KG1 (cell line): ENCODE data around the gene HBEGF.
A peak's percentile ranks its signal among the peaks of the same experiment; 100 is the strongest.

ENCODE experiments used
- DNase-seq: peaks from one replicate; lab custom pipeline; 2025; lab: John Stamatoyannopoulos, UW

Gene HBEGF, protein sequence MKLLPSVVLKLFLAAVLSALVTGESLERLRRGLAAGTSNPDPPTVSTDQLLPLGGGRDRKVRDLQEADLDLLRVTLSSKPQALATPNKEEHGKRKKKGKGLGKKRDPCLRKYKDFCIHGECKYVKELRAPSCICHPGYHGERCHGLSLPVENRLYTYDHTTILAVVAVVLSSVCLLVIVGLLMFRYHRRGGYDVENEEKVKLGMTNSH

DNA sequence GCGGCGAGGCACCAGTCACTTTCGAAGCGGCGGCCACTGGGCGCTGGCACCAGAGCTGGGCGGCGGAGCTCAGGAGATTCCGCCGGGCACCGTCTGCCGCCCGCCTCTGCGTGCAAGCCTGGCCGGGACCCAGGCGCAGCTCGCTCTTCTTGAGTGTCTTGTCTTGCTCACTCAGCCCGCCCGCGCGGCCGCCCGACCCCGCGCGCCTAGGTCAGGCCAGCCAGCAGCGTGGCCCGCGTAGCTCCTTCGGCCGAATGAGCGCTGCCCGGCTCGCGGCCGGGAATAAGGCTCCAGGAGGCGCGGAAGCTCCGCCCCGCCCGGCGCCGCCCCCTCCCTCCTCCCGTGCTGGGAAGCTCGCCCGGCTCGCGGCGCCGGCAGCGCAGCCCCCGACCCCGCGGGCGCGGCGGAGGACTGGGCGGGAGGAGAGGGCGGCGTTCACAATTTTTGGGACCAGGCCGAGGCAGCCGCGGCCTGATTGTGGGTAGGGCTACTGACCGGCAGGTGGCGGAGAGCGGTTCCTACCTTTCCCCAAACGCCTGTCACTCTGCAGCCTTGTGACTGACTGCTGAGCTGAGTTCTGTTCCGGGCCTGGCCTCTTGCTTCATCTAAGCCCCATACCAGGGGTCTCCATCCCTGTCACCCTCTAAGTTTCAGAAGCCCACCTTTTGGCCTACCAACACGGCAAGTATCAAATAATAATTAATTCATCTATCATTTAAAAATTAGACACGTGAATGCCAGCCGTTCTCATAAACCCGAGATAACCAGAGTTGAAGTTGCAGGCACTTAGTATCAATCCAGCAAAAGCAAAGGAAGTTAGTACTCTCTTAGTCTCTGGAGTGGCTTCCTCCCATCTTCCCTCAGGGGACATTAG, at the start of gene HBEGF:
Gene HBEGF (minus strand): TSS at position 256 of the 874 bp plus-strand sequence. CDS start 275 bp downstream, outside the sequence.
- no peak for DNase-seq

DNA sequence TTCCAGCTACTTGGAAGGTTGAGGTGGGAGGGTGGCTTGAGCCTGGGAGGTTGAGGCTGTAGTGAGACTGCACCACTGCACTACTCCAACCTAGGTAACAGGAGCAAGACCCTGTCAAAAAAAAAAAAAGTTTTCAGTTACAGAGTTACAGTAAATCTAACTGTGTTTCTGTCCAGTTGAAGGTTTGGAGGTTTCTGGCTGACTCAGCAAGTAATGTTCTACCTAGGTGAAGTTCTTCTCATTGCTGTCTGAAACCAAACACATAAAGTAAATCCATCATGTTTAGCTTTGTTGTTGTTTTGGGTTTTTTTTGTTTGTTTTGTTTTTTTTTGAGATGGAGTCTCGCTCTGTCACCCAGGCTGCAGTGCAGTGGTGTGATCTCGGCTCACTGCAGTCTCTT, 47.3 kb upstream of the HBEGF start:
- no peak for DNase-seq

DNA sequence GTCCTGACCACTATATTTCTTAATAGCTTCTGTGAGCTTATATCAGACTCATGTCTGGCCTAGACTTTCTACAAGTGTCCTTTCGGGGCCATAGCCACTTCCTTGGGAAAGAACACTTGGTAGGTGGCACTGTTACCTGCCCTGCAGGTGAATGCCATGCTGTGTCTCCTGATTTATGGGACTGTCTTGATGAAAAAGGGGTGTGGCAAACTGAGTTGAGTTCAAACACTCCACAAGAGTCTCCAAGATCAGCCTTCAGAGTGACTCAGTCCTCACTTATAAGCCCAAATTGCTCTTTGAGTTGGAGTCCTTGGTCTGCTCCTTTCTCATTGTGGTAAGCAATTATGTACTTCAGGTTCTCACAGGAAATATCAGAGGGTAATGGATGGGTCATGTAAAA, 45.3 kb upstream of the HBEGF start:
- no peak for DNase-seq

DNA sequence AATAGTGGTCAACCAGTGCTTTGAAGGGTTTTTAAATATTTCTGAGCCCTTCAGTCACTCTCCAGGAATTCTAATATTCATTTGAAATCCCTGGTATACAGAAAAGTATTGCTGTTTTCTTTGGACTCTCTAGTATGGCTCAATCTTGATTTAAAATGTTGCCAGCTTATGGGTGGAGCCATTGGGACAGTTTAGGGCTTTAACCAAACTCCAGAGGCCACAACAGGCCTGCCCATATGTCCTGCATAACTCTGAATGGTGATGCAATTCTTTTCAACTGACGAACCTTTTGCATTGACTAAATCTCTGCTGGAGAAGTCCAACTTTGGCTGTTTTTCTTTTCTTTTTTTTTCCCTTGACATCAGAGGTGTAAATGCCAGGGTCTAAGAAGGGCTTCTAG, 44.9 kb upstream of the HBEGF start:
- DNase-seq = no peak

DNA sequence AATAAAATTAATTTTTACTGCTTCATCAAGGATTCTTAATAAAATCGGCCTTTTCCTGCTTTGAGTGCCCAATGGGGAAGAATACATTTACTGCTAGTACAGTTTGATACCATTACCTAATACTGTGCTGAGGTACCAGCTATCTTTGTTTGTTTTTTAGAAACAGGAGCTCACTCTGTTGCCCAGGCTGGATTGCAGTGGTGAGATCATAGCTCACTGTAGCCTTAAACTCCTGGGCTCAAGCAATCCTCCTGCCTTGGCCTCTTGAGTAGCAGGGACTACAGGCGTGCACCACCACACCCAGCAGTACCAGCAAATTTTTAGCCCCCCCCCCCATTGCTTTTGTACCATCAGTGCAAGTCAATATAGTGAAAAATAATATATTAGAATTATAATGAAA, 41.6 kb upstream of the HBEGF start:
- no peak for DNase-seq

DNA sequence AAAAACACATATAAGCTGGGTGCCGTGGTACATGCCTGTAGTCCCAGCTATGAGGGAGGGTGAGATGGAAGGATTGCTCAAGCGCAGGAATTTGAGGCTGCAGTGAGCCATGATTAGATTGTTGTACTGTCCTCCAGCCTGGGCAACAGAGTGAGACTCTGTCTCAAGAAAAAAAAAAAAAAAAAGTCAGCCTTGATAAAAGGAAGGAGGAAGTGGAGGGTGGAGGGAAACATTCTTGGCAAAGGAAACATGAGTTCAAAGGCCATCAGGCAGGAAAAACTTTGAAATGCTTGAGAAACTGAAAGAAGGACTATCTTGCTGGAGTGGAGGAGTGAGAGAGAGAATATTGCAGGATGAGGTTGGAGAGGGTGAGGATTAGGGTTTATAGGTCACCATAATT, 36.9 kb upstream of the HBEGF start:
- DNase-seq = no peak

DNA sequence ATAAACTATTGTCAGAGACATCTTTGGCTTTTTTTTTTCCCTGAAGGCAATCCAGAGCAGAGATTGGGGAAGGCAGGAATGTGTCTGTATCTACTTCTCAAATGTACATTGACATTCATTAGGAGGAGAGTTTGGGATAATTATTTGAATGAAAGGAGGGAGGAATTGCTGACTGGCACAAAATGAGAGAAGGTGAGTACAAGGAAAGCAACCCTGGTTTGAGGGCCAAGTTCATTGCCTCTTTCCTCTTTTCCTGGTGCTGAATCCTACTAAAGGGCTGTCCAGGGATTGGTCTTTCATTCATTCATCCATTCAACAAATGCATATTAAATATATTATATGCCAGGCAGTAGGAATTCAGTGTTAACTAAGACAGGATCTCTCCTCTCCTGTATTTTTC, 36.5 kb upstream of the HBEGF start:
- DNase-seq = no peak

DNA sequence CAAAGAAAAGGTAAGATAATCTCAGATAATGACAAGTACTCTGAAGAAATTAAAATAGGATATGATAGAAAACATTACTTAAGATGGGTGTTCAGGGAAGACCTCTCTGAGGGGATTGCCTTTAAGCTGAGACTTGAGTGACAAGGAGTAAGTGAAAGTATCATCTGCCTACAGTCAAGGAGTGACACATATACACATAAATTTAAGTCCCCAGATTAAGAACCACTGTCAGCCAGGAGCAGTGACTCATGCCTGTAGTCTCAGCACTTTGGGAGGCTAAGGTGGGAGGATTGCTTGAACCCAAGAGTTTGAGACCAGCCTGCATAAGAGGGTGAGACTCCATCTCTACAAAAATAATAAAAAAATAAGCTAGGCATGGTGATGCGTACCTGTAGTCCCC, 35.6 kb upstream of the HBEGF start:
- DNase-seq = no peak

DNA sequence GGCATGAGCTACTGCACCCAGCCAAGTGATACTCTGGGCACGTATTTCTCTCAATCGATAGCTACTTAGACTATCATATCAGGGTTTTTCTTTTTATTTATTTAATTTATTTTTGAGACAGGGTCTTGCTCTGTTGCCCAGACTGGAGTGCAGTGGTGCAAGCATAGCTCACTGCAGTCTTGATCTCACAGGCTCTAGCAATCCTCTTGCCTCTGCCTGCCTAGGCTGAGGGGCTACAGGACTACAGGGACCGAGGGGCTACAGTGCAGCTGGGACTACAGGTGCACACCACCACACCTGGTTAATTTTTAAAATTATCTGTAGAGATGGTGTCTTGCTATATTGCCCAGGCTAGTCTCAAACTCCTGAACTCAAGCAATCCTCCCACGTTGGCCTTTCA, 34.9 kb upstream of the HBEGF start:
- no peak for DNase-seq

DNA sequence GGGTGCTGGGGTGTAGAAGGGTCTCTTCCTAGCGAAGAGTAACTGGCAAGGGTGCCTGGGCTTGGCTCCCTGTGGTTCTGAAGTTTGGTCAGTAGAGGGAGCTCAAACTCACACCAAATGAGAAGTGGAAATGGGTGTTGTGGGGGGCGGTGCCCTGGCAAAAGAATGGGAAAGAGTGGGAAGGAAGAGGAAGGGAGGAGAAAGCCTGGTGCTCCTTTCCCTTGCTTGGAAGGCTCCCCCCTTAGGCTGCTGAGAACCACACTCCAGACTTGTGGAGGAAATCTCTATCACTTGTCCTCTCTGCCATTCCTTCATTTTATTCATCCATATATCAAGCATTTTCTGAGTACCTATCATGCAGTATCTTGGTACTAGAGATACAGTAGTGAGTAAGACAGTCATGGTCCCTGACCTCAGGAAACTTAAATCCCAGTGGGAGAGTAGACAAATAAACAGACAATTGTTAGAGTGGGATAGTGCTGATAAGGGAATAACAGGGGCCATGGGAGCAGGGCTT, 26.6 kb upstream of the HBEGF start:
- DNase-seq = peak; percentile 1

DNA sequence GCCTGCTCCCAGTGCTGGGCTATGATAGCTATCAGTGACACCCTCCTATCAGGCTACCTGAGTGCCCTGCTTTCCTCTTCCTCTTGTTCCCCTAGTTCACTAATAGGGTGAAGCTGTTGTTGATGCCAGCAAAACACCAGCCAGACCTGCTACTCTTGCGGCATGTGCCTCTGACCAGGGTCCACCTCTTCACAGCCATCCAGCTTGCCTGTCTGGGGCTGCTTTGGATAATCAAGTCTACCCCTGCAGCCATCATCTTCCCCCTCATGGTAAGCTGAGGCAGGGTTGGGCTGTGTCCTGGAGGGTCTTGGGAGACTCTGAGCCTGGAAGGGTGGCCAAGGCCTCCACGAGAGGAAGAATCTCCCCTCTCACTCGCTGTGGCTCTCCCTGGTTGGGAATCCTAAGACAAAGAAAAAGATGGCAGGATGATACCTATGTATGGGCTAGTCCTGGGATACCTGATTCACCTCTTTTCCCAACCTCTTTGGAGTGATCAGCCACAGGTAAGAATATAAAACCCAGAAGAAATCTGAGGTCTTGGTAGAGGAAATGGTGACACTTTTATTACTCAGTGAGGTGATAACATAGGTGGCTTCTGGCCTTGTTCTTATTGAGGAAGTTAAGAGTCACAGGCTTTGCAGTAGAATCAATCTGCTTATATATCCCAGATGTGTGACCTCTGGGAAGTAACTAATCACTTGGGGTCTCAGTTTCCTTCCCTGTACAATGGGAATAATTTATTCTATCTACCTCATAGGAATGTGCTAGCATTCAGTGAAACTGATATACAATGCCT, 25.2 kb upstream of the HBEGF start:
- no peak for DNase-seq

DNA sequence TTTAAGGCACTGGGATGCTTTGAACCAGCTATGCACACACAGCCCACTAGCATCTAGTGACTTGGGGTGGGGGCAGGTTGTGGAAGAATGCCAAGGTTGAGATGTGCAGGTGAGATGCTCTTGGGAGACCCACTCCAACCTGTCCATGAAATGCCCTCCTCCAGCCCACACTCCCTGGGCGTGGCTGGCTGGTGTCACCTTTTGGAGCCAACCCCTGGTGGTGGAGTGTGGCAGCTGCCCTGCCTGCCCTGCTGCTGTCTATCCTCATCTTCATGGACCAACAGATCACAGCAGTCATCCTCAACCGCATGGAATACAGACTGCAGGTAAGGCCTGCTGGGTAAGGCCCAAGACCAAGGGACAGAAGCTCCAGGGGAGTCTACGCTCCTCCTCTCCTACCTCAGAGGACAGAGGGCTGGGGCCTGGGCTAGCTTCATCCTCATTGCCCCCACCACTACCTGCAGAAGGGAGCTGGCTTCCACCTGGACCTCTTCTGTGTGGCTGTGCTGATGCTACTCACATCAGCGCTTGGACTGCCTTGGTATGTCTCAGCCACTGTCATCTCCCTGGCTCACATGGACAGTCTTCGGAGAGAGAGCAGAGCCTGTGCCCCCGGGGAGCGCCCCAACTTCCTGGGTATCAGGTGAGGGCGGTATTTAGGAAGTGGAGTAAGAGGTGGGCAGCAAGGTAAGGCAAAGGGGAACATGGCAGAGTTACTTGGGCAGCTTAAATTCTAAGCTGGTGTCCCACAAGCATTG, 21.0 kb upstream of the HBEGF start:
- no peak for DNase-seq

DNA sequence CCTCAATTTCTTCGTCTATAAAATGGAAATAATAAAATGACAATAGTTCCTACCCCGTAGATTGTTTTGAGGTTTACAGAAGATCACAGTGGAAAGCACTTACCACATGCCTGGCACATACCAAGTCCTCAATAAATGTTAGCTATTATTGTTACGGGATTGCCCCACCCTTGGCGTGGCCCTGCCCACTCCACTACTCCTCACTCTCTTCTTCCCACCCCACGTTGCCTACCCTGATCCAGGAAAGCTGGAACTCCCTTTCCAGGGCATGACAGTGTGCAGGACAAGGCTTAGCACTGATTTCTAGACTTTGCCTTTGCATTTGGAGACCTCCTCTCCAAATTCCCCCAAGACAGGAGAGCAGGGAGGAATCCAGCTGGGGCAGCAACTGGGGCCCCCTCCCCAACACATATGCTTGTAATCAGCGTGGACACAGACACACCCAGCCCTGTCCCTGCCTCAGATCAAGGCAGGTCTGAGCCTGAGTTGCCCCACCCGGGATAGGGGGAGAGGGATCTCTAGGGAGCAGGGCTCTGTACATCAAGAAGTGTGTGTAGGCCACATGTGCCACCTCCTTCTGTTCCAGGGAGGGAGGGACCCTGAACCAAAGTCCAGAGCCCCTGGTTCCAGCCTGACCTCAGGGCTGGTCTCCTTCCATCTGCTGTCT, 20.3 kb upstream of the HBEGF start:
- DNase-seq = no peak

DNA sequence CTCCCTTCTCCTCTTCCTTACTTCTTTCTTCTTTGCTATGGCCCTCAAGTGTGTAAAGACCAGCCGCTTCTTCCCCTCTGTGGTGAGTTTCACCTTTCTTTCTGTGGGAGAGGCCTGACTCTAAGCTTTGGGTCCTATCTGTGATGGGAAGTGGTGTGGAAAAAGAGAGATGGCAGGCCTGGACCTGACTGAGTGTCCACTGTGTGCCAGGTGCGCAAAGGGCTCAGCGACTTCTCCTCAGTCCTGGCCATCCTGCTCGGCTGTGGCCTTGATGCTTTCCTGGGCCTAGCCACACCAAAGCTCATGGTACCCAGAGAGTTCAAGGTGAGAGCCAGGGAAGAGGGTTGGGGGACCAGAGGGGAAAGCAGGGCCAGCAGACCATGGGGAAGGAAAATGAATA, 19.5 kb upstream of the HBEGF start:
- no peak for DNase-seq

DNA sequence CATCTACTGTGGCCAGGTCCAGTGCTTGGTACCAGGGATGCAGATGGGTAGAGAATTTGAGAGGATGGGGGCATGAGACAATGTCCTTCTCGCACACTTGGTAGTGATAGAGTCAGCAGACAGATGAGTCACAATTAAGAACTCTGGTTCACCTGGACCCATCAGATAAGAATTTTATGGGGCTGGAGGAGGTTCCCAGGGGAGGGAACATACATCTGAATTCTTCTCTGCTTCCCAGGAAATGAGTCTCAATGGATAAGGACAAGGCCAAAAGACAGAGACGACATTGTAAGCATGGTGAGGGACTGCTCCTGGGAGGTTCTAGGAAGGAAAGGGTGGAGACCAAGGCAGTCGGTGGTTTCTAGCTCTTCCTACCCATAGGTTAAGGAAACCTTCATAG, 18.9 kb upstream of the HBEGF start:
- DNase-seq = no peak

DNA sequence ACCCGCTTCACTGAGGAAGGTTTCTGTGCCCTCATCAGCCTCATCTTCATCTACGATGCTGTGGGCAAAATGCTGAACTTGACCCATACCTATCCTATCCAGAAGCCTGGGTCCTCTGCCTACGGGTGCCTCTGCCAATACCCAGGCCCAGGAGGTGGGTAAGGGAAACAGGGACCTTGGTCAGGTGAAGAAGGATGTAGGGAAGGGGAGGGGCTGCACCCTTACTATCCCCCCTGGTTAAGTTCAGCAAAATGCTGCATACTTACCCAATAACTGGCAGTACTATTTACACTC, 18.0 kb upstream of the HBEGF start:
- no peak for DNase-seq

DNA sequence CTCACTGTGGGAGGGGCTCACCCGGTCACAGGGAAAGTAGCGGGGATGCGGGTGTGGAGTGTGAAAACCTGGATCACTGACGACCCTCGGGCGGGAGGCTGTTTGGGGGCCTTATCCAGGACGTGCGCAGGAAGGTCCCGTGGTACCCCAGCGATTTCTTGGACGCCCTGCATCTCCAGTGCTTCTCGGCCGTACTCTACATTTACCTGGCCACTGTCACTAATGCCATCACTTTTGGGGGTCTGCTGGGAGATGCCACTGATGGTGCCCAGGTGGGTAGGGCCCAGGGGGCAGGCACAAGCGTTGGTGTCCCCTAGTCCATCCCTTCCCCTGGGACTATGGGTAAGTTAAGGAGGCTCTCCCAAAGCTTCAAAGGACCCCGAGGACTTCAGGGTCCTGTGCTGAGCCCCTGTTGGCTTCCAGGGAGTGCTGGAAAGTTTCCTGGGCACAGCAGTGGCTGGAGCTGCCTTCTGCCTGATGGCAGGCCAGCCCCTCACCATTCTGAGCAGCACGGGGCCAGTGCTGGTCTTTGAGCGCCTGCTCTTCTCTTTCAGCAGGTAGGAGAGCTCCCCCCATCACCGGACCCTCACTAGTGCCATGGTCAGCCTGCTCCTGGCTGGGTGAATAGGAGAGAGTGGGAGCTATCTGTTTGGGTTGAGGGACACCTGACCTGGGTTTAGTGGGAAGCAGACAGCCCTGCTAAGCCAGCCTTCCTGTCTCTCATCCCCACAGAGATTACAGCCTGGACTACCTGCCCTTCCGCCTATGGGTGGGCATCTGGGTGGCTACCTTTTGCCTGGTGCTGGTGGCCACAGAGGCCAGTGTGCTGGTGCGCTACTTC, 17.4 kb upstream of the HBEGF start:
- DNase-seq = no peak

DNA sequence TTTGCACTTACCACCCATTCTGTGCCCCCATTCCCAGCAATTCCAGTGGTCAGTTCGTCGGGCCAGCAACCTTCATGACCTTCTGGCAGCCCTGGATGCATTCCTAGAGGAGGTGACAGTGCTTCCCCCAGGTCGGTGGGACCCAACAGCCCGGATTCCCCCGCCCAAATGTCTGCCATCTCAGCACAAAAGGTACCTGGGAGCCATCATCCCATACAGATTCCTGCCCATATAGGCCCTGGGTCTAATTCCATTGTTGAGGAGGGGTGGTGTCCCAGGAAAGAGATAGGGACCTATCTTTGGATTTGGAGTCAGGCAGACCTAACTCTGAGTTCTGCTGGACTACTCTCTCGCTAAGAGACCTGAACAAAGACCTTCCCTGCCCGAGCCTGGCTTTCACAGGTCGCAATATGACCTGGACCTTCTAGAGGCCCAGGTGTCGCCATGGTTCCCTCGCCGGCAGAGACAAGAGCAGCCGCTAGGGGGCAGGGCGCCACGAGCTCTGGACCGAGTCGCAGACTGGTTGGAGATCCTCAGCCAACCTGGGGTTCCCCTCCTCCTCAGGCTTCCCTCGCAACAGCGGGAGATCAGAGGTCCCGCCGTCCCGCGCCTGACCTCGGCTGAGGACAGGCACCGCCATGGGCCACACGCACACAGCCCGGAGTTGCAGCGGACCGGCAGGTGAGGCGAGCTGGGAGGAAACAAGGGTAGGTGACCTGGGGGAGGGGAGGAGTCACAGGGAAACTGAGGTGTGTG, 16.6 kb upstream of the HBEGF start:
- DNase-seq = peak; percentile 25

DNA sequence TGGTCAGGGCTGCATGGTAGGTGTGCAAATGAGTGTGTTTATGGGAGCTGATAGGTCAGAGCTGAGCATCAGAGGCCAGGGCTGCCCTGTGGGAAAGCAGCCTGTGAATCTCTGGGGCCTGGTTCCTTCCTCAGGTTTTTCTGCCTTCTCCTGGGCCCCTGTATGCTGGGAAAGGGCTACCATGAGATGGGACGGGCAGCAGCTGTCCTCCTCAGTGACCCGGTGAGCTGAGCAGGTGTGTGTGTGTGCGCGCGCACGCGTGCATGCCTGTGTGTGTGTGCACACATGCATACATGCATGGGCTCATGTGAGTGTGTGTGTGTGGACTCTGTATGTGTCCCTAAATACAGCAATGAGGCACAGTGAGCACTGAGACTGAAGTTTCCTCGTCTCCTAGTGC, 15.9 kb upstream of the HBEGF start:
- no peak for DNase-seq

DNA sequence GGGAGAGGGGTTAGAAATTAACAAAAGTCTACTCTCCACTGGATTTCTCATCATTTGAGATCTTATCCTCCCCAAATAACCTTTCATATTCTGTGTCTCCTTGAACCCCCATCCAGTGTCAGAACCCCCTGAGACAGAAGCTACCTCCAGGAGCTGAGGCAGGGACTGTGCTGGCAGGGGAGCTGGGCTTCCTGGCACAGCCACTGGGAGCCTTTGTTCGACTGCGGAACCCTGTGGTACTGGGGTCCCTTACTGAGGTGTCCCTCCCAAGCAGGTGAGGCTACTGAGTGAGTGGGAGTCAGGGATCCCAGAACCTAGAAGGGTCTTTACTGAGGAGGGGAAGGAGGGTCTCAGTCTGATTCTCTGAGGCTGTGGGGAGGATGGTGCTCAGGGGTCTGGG, 15.5 kb upstream of the HBEGF start:
- DNase-seq = no peak
